Activated T-helper 17 cell treated with anti-CD3 and anti-CD28 coated beads, Interleukin-2, amount 50 U/mL, for 72 hours (primary cell): Measurements from ENCODE around the gene RPS29. TPM values are rescaled to one million over a fixed set of nuclear protein-coding genes. Genes with fewer than 3 reads are reported as not detected.
A peak's percentile ranks its signal among the peaks of the same experiment; 100 is the strongest.
"Not testable (repeated sequence)": the region's sequence is repeated elsewhere in the genome, so short reads cannot be mapped to it uniquely, and the experiment has no call there.

Experiments
- ATAC-seq: fragments of 150-1000 bp; cut with Tn5 transposase; replicated peaks from 2 replicates; pipeline ENCODE4 v1.10.0; 2021; ENCODE audit warnings: mild to moderate bottlenecking, moderate library complexity
- H3K27ac Mint-ChIP-seq: one replicate; pipeline ENCODE4 v1.8.0; 2022; ENCODE audit warnings: mixed read lengths
- H3K27me3 Mint-ChIP-seq: one replicate; pipeline ENCODE4 v1.8.0; 2022; ENCODE audit warnings: mixed read lengths
- H3K36me3 Mint-ChIP-seq: one replicate; pipeline ENCODE4 v1.8.0; 2022; ENCODE audit warnings: low read depth, mild to moderate bottlenecking, mixed read lengths
- H3K4me1 Mint-ChIP-seq: one replicate; pipeline ENCODE4 v1.8.0; 2022; ENCODE audit warnings: mixed read lengths
- H3K4me3 Mint-ChIP-seq: one replicate; pipeline ENCODE4 v1.8.0; 2022; ENCODE audit warnings: mild to moderate bottlenecking, mixed read lengths
- H3K9me3 Mint-ChIP-seq: one replicate; pipeline ENCODE4 v1.8.0; 2022; ENCODE audit warnings: mixed read lengths
- total RNA-seq, 2 donors: library from RNA; stranded (reverse); gene quantifications; one replicate each; pipeline ENCODE4 v1.2.3, GENCODE V29; 2022

The RPS29 gene
- 1,000 to 10,000 TPM; 2,187 to 2,396 TPM for total RNA-seq

DNA sequence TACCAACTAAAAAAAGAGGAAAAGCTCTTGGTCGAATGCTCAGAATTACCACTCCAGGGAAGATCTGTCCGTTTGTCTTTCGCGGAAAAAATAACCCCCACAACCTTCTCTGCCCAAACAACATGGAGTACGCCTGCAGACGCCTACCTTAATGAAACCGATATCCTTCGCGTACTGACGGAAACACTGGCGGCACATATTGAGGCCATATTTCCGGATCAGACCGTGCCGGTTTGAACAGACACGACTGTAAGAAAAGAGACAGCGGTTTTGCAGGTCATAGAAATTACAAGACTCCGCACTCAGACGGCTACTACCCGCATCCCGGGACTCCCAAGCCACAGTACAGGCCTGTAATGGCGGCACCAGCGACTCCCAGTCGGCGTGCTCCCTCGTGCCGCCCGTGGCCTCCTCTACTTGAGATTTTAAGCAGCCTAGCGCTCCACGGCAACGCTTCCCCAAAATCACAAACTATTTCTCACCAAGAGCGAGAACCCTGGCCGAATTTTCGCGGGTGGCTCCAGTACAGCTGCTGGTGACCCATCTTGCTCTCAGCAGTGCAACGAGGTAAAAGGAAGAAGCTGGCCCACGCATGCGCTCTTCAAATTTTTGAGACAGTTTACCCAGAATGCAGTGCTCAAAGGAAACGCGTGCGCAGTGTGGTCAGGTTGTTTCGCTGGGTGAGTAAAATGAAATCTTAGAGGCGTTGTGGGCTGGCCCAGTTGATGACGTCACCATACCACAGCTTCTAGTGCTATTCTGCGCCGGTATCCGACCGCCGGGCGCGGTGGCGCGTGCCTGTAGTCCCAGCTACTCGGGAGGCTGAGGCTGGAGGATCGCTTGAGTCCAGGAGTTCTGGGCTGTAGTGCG, at the start of gene RPS29:
Gene RPS29, minus strand, starts transcription at position 578 of the 870 bp plus-strand sequence. Its CDS starts 34 bp downstream, at position 544.
- peak; percentile 91 for ATAC-seq
- Mint-ChIP-seq H3K36me3 (peaks cover 60% of the 10 kb centered on the region), H3K4me3 (peak within 1 kb of the TSS; percentile 95), H3K27ac (peak within 1 kb of the TSS; percentile 99), H3K27me3 (no peaks in the 10 kb centered on the region), H3K9me3 (no peaks in the 10 kb centered on the region), H3K4me1 (peaks cover 33% of the 10 kb centered on the region)

DNA sequence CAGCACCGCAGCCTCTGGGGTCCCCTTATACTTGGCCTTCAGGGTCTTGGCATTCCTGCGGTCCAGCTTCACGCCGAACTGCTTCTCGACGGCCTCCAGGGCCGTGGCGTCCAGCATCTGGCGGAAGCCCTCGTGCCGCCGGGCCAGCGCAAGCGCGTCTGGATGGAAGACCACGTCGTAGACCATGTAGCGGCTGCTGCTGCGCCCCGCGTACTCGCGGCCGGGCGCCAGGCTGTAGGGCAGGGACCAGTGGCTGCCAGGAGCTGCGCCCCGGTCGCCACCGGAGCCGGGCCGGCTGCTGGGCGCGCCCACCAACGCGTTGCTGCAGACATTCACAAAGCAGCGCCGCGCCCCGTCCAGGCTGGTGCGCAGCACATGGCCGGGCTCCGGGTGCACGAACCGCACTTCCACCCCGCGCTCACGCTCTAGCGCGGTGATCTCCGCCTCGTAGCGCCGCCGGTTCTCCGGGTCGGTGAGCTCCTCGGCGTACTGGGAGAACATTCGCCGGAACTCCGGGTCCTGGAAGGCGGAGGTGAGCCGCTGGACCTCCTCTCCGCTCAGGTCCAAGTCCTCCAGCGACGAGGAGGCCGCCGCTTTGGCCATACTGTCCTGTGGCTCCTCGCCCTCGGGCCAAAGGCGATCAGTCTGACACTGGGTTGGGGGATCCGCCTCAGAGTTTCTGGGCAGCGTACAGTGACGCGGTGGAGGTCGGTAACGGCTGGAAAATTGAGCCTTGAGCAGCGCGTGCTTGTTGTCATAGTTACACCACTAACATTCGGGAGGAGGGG, 48.6 kb upstream of the RPS29 start, which contains the start of gene DNAAF2:
Gene DNAAF2, minus strand, starts transcription at position 698 of the 788 bp plus-strand sequence. Its CDS starts 95 bp downstream, at position 603.
- peak; percentile 42 for ATAC-seq
- peaks cover 78% of the 10 kb centered on the region for H3K36me3 Mint-ChIP-seq

DNA sequence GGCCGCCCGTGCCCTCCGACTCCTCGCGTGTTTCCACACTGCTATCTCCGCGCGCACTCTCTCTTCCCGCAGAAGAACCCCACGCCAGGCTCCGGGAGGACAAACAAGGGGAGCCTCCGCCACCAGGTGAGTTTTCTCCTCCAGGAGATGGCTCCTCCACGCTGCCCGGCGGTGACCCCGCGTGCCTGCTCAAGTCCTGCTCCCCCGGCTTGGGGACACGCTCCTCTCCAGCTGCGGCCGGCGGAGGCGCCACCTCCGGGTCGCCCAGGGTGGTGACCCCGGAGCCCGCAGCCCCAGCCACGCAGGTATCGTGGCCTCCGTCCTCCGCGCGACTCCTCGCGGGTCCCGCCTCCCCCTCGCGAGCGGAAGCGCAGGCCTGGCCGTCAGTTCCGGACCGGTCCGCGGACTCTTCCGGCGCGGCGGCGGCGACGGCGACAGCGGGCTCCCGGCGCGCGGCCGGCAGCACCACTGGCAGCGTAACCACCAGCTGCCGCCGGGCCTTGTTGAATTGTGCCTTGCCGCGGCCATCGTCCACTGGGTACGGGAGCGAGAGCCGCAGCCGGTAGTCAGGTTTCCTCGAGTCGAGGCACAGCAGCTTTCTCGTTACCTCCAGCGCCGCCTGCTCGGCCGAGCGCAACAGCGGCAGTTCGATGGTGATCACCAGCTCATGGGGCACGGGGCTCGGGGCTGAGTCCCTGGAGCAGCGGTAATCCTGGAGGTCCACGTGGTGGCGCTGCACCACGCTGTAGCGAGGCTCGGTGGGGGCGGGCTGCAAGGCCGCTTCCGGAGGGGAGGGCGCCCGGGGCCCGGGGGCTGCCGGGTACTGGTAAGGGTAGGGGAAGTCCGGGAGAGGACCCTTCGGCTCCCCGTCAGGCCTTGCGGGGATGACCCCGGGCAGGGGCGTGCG, 47.7 kb upstream of the RPS29 start:
- H3K36me3 Mint-ChIP-seq, result peaks cover 78% of the 10 kb centered on the region
- no peaks in the 10 kb centered on the region for H3K27me3 Mint-ChIP-seq
- peak; percentile 81 for ATAC-seq
- H3K4me1 Mint-ChIP-seq, result peaks cover 21% of the 10 kb centered on the region
- H3K27ac Mint-ChIP-seq, result peak overlapping the region; percentile 93
- no peaks in the 10 kb centered on the region for H3K9me3 Mint-ChIP-seq
- peak overlapping the region; percentile 94 for H3K4me3 Mint-ChIP-seq

More for the DNA sequence above, 48.6 kb upstream of the RPS29 start, which contains the start of gene DNAAF2:
- Mint-ChIP-seq H3K4me3 (peak within 1 kb of the TSS; percentile 94), H3K4me1 (peaks cover 22% of the 10 kb centered on the region), H3K27me3 (no peaks in the 10 kb centered on the region), H3K9me3 (no peaks in the 10 kb centered on the region), H3K27ac (peak within 1 kb of the TSS; percentile 98)

DNA sequence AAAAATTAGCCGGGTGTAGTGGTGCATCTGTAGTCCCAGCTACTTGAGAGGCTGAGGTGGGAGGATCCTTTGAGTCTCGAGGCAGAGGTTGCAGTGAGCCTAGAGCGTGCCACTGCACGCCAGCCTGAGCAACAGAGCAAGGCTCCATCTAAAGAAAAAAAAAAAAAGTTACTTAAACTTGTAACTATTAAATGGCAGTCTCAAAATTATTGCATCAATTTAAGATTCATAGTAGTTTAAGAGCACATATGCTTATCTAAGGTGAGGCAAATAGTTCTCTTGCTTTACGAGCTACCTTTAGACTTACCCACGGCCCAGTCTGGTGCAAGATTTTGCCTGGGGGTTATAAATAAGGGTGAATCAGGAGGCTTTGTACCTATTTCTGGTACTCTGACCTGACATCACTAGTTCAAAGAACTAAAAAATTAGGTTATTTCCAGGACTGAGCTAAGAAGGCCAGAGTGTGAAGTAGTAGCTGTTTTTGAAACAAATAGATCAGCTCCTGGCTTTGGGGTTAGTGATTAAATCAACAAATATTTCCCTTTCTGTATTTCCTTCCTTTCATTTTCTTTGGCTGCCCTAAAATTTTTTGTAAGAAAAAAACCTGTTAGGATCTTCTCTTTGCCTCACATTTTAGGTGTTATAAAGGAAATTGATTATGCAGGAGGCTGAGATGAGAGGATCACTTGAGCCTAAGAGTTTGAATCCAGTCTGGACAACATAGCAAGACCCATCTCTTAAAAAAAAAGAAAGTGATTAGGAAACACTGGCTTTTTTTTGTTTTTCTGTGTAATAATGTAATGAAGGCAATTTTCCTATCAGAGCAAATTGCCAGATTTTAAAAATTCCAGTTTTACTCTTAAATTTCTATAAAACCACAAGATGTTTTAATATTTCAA, 38.0 kb upstream of the RPS29 start:
- peak overlapping the region; percentile 95 for H3K4me3 Mint-ChIP-seq
- H3K4me1 Mint-ChIP-seq, result peaks cover 8% of the 10 kb centered on the region
- peaks cover 94% of the 10 kb centered on the region for H3K36me3 Mint-ChIP-seq
- H3K27ac Mint-ChIP-seq, result peak overlapping the region; percentile 87
- H3K27me3 Mint-ChIP-seq, result no peaks in the 10 kb centered on the region
- ATAC-seq, result peak; percentile 25
- H3K9me3 Mint-ChIP-seq, result no peaks in the 10 kb centered on the region

DNA sequence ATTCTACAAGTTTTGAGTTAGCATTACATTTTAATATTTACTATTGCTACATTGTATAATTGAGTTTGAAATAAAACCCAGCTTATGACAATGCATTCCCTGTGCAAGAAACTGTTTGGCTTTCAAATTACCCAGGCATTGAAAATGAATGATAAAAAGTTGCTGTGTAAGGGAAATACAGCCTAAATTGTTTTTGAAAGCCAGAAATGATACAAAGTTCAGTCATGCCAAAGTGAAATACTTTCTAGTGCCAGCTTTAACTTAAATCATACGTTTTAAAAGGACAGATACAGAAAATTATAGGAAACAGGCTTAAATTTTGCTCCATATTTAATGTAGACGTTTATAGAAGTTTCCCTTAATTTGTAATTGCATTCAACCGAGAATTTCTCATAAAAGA, 37.2 kb upstream of the RPS29 start:
- Mint-ChIP-seq H3K9me3 (no peaks in the 10 kb centered on the region), H3K4me1 (peaks cover 15% of the 10 kb centered on the region), H3K36me3 (peaks cover 94% of the 10 kb centered on the region), H3K27ac (peak overlapping the region; percentile 87), H3K27me3 (no peaks in the 10 kb centered on the region), H3K4me3 (peak overlapping the region; percentile 95)
- ATAC-seq, result no peak

DNA sequence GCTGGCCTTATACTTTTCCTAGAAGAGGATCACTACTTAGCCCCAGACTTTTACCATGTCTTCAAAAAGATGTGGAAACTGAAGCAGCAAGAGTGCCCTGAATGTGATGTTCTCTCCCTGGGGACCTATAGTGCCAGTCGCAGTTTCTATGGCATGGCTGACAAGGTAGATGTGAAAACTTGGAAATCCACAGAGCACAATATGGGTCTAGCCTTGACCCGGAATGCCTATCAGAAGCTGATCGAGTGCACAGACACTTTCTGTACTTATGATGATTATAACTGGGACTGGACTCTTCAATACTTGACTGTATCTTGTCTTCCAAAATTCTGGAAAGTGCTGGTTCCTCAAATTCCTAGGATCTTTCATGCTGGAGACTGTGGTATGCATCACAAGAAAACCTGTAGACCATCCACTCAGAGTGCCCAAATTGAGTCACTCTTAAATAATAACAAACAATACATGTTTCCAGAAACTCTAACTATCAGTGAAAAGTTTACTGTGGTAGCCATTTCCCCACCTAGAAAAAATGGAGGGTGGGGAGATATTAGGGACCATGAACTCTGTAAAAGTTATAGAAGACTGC, 35.9 kb upstream of the RPS29 start:
- H3K9me3 Mint-ChIP-seq, result no peaks in the 10 kb centered on the region
- no peaks in the 10 kb centered on the region for H3K27me3 Mint-ChIP-seq
- peak overlapping the region; percentile 95 for H3K4me3 Mint-ChIP-seq
- ATAC-seq, result no peak
- H3K27ac Mint-ChIP-seq, result peak overlapping the region; percentile 99
- peaks cover 19% of the 10 kb centered on the region for H3K4me1 Mint-ChIP-seq
- peaks cover 95% of the 10 kb centered on the region for H3K36me3 Mint-ChIP-seq

DNA sequence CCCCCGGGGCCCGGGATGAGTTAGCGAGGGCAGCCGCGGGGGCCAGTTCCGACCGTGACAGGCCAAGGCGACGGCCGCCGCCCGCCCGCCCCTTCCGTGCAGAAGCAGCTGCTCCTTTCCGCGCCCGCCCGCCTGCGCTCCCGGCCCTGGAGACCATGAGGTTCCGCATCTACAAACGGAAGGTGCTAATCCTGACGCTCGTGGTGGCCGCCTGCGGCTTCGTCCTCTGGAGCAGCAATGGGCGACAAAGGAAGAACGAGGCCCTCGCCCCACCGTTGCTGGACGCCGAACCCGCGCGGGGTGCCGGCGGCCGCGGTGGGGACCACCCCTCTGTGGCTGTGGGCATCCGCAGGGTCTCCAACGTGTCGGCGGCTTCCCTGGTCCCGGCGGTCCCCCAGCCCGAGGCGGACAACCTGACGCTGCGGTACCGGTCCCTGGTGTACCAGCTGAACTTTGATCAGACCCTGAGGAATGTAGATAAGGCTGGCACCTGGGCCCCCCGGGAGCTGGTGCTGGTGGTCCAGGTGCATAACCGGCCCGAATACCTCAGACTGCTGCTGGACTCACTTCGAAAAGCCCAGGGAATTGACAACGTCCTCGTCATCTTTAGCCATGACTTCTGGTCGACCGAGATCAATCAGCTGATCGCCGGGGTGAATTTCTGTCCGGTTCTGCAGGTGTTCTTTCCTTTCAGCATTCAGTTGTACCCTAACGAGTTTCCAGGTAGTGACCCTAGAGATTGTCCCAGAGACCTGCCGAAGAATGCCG, 35.1 kb upstream of the RPS29 start:
- H3K4me3 Mint-ChIP-seq, result peak overlapping the region; percentile 95
- peak; percentile 7 for ATAC-seq
- peaks cover 99% of the 10 kb centered on the region for H3K36me3 Mint-ChIP-seq
- H3K27me3 Mint-ChIP-seq, result no peaks in the 10 kb centered on the region
- H3K9me3 Mint-ChIP-seq, result no peaks in the 10 kb centered on the region
- H3K4me1 Mint-ChIP-seq, result peaks cover 19% of the 10 kb centered on the region
- peak overlapping the region; percentile 99 for H3K27ac Mint-ChIP-seq

DNA sequence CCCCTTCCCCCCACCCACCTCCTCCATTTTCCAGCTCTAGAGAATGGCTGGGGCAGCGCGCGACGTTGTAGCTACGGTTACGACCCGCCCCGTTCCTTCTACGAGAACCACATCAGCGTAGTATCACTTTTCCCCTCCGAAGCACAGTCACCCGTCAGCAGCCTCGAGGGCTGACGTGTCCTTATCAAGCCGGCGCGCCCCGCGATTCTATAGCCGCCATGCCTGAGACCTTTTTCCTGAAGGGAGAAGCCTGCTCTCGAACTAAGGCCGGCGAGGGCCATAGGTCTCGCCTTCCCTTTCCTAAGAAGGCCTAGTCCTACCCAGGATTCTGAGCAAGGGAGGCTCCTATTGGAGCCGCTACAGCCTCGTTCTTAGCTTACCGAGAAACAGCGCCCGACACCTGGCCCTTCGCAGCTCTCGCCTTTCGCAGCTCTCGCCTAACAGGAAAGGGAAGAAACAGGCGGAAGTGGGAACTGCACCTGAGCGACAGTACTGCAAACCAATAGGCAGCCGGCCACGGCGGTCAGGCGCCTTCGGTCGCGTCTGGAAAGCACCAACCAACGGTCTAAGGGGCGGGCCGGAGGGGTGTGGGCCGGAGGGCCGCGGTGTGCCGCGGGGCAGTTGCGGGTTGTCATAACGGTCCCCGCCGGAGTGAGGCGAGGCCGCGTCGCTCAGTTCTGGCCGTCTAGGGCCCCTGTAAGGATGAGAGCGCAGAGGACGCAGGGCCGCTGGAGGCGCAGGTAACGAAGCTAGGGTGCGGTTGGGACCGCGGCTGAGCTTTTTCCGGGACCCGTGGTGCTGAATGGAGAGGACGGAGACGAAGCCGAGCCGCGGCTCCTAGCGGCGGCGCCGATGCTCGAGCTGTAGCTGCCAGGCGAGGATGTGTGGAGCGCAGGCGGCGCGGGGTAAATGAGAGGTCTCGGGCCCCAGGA, 34.3 kb upstream of the RPS29 start, which contains the start of the genes MGAT2 and RPL36AL:
Gene MGAT2, plus strand, starts transcription at position 618 of the 932 bp plus-strand sequence. CDS start 470 bp downstream, outside the sequence.
Gene RPL36AL, minus strand, starts transcription at position 445 of the 932 bp plus-strand sequence. CDS start 1,522 bp downstream, outside the sequence.
- Mint-ChIP-seq H3K36me3 (peaks cover 99% of the 10 kb centered on the region), H3K27me3 (no peaks in the 10 kb centered on the region), H3K9me3 (no peaks in the 10 kb centered on the region), H3K4me1 (peaks cover 19% of the 10 kb centered on the region), H3K4me3 (peak within 1 kb of the TSS; percentile 95), H3K27ac (peak within 1 kb of the TSS; percentile 99)
- peak; percentile 90 for ATAC-seq

DNA sequence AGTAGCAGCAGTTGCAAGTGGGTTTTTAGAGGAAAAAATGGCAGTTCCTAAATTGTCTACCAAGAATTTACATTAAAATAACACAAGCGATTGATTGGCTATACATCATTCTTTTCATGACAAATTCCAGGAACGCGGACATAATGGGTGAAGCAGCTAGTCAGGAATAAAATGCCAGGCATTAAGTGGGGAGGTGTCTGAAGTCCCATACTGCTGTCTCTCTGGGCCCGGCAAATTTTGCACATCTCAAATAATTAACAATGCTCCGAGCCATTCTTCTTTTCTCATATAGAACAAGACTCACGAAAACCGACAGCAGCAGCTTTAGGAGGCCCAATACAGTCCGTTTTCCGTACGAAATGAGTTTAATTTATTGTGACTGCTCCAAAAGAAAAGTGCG, 33.5 kb upstream of the RPS29 start:
- H3K9me3 Mint-ChIP-seq, result no peaks in the 10 kb centered on the region
- no peaks in the 10 kb centered on the region for H3K27me3 Mint-ChIP-seq
- H3K4me3 Mint-ChIP-seq, result peak overlapping the region; percentile 95
- peak overlapping the region; percentile 99 for H3K27ac Mint-ChIP-seq
- H3K4me1 Mint-ChIP-seq, result peaks cover 19% of the 10 kb centered on the region
- ATAC-seq, result no peak
- H3K36me3 Mint-ChIP-seq, result peaks cover 93% of the 10 kb centered on the region

DNA sequence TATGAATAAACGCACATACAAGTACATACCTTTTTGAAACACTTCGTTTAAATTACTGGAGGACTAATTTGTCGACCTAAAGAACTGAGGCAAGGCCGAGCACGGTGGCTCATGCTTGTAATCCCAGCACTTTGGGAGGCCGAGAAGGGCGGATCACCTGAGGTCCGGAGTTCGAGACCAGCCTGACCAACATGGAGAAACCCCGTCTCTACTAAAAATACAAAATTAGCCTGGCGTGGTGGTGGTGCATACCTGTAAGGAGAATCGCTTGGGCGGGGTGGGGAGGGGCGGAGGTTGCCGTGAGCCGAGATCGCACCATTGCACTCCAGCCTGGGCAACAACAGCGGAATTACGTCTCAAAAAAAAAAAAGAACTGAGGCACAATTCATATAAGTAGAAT, 33.1 kb upstream of the RPS29 start:
- Mint-ChIP-seq H3K36me3 (peaks cover 92% of the 10 kb centered on the region), H3K27ac (peak overlapping the region; percentile 99), H3K4me1 (peaks cover 19% of the 10 kb centered on the region), H3K4me3 (peak overlapping the region; percentile 95)
- not testable (repeated sequence) for H3K9me3 Mint-ChIP-seq, ATAC-seq, H3K27me3 Mint-ChIP-seq

DNA sequence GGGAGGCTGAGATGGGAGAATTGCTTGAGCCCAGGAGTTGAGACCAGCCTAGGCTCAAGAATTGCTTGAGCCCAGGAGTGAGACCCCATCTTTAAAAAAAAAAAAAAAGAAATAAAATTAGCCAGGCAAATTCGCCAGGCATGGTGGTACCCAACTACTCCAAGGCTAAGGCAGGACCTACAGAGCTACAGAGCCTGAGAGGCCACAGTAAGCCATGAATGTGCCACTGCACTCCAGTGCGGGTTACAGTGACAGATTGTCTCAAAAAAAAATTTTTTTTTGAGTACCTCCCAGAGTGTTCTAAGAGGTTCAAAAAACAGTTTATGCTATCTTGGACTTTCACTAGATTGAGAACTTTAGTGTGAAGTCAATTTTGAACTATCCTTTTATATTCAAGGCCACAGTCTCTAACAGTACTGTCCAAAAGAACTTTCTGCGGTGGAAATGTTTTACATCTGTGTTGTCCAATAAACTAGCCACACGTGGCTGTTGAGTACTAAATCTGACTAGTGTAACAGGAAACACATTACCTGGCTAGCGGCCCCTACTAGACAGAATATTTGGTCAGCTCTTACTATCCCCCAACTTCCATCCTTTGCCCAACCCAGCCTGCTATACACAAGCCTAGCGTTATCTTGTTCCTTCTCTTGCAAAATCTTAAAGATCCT, 31.8 kb upstream of the RPS29 start:
- no peaks in the 10 kb centered on the region for H3K9me3 Mint-ChIP-seq
- H3K36me3 Mint-ChIP-seq, result peaks cover 84% of the 10 kb centered on the region
- peaks cover 19% of the 10 kb centered on the region for H3K4me1 Mint-ChIP-seq
- no peak for ATAC-seq
- H3K27me3 Mint-ChIP-seq, result no peaks in the 10 kb centered on the region
- peak overlapping the region; percentile 95 for H3K4me3 Mint-ChIP-seq
- H3K27ac Mint-ChIP-seq, result peak overlapping the region; percentile 99
